ENCODE results near the gene WBP2. TPM values are rescaled to one million over a fixed set of nuclear protein-coding genes. Genes with fewer than 3 reads are reported as not detected.

WBP2 gene
- total and polyA plus RNA-seq, 9 of the 15 experiments (the other 6 are each of a cell fraction or from before 2014, with no cell fraction given), result 2.2 to 74.3 (median 20.0) TPM

GRCh38 chr17:75876190-75876937 is 21.2 kb upstream of the WBP2 start:
- Histone ChIP-seq H3K4me2 (ENCODE audit: insufficient read depth, low read length) (no peak overlapping the region), H3K9me1 (ENCODE audit: control insufficient read depth, insufficient read depth, low read length) (no peaks in the 10 kb centered on the region), H3K9ac (ENCODE audit: insufficient read depth in 1 of 2, low read depth in 2 of 2, low read length in 2 of 2) (peak overlapping the region in 1 of 2 experiments; percentile 76; a peak in 2 of 4 replicates), H4K20me1 (replicated peaks; ENCODE audit: control insufficient read depth, insufficient read depth, low read length) (no peaks in the 10 kb centered on the region), H3K79me2 (ENCODE audit: control insufficient read depth, insufficient read depth, low read length) (no peaks in the 10 kb centered on the region), H3K4me3 (no peak overlapping the region), H3K4me1 (replicated peaks in 1 of 2; ENCODE audit: control insufficient read depth in 2 of 2, insufficient read depth in 2 of 2, low read length in 2 of 2) (peaks cover 8 to 70% of the 10 kb centered on the region in 2 experiments), H3K27me3 (ENCODE audit: control insufficient read depth in 2 of 2, insufficient read depth in 2 of 2, low read length in 2 of 2) (no peaks in the 10 kb centered on the region), H2AFZ (ENCODE audit: low read depth, low read length) (no peak overlapping the region), H3K27ac (ENCODE audit: extremely low read depth, low read depth, low read length) (no peak overlapping the region), H3K9me3 (replicated peaks; ENCODE audit: control insufficient read depth, insufficient read depth, low read depth, low read length) (no peaks in the 10 kb centered on the region), H3K36me3 (ENCODE audit: control insufficient read depth, insufficient read depth, low read length) (no peaks in the 10 kb centered on the region)
- intact Hi-C loops (cut with micrococcal nuclease), result no loop called here
- BruUV-seq (replicated peaks), result no TSS peak
- POLR2A ChIA-PET, result interaction anchor here (0.9 to 15.8 kb wide), 4 partner anchors 14 to 101 kb away, joined by 3 to 169 read pairs (median 4); partner anchors contain the start of gene TRIM65
- CTCF ChIA-PET (ENCODE audit: low intra/inter-chr PET ratio), result no interaction called here
- no peak for ATAC-seq
- WGBS (ENCODE audit: insufficient coverage, low coverage, missing lambda C conversion rate), result 55% methylated on average over 24 of the region's 26 CpGs
- FAIRE-seq, result no peak
- no peak for DNase-seq (ENCODE audit: extremely low read depth in 1 of 4, low spot score in 3 of 4)
- in situ Hi-C loops (cut with MboI), result no loop called here
- TF ChIP-seq RBM14 (IDR thresholded peaks at IDR 0.05; ENCODE audit: borderline replicate concordance, insufficient read depth, low read depth, low read length) (no peak), ZNF695 (CRISPR knock-in tag; IDR thresholded peaks at IDR 0.05) (no peak), ZBTB33 (CRISPR knock-in tag; IDR thresholded peaks at IDR 0.05) (peak; percentile 31), ZBTB7A (IDR thresholded peaks at IDR 0.05; ENCODE audit: borderline replicate concordance, control insufficient read depth, low read depth, low read length) (0 out of 2 replicates have a peak, but pooled peaks have one; percentile 3), ZFP30 (CRISPR knock-in tag; IDR thresholded peaks at IDR 0.05; ENCODE audit: borderline replicate concordance) (no peak), E2F4 (CRISPR knock-in tag; IDR thresholded peaks at IDR 0.05; ENCODE audit: low read depth) (no peak), ZHX1 (conservative IDR thresholded peaks at IDR 0.05; ENCODE audit: low read length) (no peak), MIER1 (IDR thresholded peaks at IDR 0.05; ENCODE audit: low read depth) (no peak), ZNF740 (CRISPR knock-in tag; IDR thresholded peaks at IDR 0.05) (no peak), ZNF740 (tag; IDR thresholded peaks at IDR 0.05) (no peak), DIDO1 (tag; IDR thresholded peaks at IDR 0.05; ENCODE audit: low read depth) (no peak), ZNF449 (CRISPR knock-in tag; IDR thresholded peaks at IDR 0.05) (no peak)

Data from K562 (cell line).